GM23338 (cell line): ENCODE measurements around the gene FXYD2. TPM values are rescaled to one million over a fixed set of nuclear protein-coding genes. Genes with fewer than 3 reads are reported as not detected.

ENCODE experiments used
- ATAC-seq: fragments of 200-7000 bp; cut with Tn5 transposase; 3 replicates; pipeline ENCODE4 v1.9.1; 2020
- DNase-seq: peaks from one replicate; pipeline ENCODE4 v3.0.0-alpha.2; 2015; ENCODE audit warnings: low spot score
- H2AFZ ChIP-seq: fragments of 200-600 bp; sonication (generic); 2 replicates; pipeline ENCODE4 v1.8.0; 2016; ENCODE audit warnings: antibody characterized with exemption, mild to moderate bottlenecking, moderate library complexity
- H3F3A ChIP-seq: fragments of 200-600 bp; sonication (generic); replicated peaks from 2 replicates; pipeline ENCODE4 v1.8.0; 2017; ENCODE audit warnings: antibody characterized with exemption, mixed run types, low read depth
- H3K27ac ChIP-seq: fragments of 200-600 bp; sonication (generic); 2 replicates; pipeline ENCODE4 v1.6.1; 2016; ENCODE audit warnings: low read depth
- H3K27me3 ChIP-seq: fragments of 200-600 bp; sonication (generic); 2 replicates; pipeline ENCODE4 v1.8.0; 2016; ENCODE audit warnings: mild to moderate bottlenecking, mixed run types, moderate library complexity; ENCODE audit not compliant: insufficient read depth
- H3K36me3 ChIP-seq: fragments of 200-600 bp; sonication (generic); 2 replicates; pipeline ENCODE4 v1.8.0; 2016; ENCODE audit warnings: mild to moderate bottlenecking; ENCODE audit not compliant: insufficient read depth
- H3K4me1 ChIP-seq: fragments of 200-600 bp; sonication (generic); 2 replicates; pipeline ENCODE4 v1.8.0; 2016; ENCODE audit warnings: mild to moderate bottlenecking, moderate library complexity; ENCODE audit not compliant: insufficient read depth
- H3K4me2 ChIP-seq: fragments of 200-600 bp; sonication (generic); 2 replicates; pipeline ENCODE4 v1.7.1; 2017; ENCODE audit warnings: mixed run types
- H3K4me3 ChIP-seq: fragments of 200-600 bp; sonication (generic); 2 replicates; pipeline ENCODE4 v1.6.1; 2016; ENCODE audit warnings: mixed run types
- H3K79me2 ChIP-seq: fragments of 200-600 bp; sonication (generic); replicated peaks from 2 replicates; pipeline ENCODE4 v1.8.0; 2017; ENCODE audit warnings: mild to moderate bottlenecking; ENCODE audit not compliant: insufficient read depth
- H3K9me2 ChIP-seq: fragments of 200-600 bp; sonication (generic); 2 replicates; pipeline ENCODE4 v1.8.0; 2017; ENCODE audit not compliant: insufficient read depth
- H4K20me1 ChIP-seq: fragments of 200-600 bp; sonication (generic); replicated peaks from 2 replicates; pipeline ENCODE4 v1.8.0; 2017; ENCODE audit warnings: mild to moderate bottlenecking; ENCODE audit not compliant: insufficient read depth
- H3K27ac Mint-ChIP-seq: 2 replicates; pipeline ENCODE4 v1.8.0; 2020; ENCODE audit warnings: inconsistent platforms, mild to moderate bottlenecking, moderate library complexity, mixed read lengths
- H3K27me3 Mint-ChIP-seq: 3 replicates; pipeline ENCODE4 v1.8.0; 2022; ENCODE audit warnings: low read depth, mild to moderate bottlenecking, moderate library complexity, mixed read lengths, inconsistent platforms; ENCODE audit not compliant: insufficient read depth, poor library complexity
- H3K36me3 Mint-ChIP-seq: 3 replicates; pipeline ENCODE4 v1.8.0; 2021; ENCODE audit warnings: low read depth, mild to moderate bottlenecking, inconsistent platforms, moderate library complexity, mixed read lengths
- H3K4me1 Mint-ChIP-seq: 3 replicates; pipeline ENCODE4 v1.8.0; 2020; ENCODE audit warnings: mild to moderate bottlenecking, inconsistent platforms, mixed read lengths
- H3K4me3 Mint-ChIP-seq: 3 replicates; pipeline ENCODE4 v1.8.0; 2021; ENCODE audit warnings: moderate library complexity, mild to moderate bottlenecking, inconsistent platforms, mixed read lengths
- H3K9me3 Mint-ChIP-seq: 3 replicates; pipeline ENCODE4 v1.8.0; 2020; ENCODE audit warnings: moderate library complexity, mild to moderate bottlenecking, inconsistent platforms, mixed read lengths
- CREB1 ChIP-seq: fragments of 250-450 bp; sonication (Bioruptor Pico); IDR thresholded peaks from 2 replicates; pipeline ENCODE4 v1.5.0; 2020; ENCODE audit warnings: low read depth, mild to moderate bottlenecking, moderate library complexity
- CTCF ChIP-seq, 2 experiments: fragments of 200-600 bp in 1 of 2; sonication (generic) in 1 of 2; conservative IDR thresholded peaks; 2 replicates each; pipeline versions ENCODE4 v1.5.1 to v1.6.1; 2016 to 2017; ENCODE audit warnings: antibody characterized with exemption in 2 of 2, low read depth in 2 of 2, mild to moderate bottlenecking in 2 of 2, moderate library complexity in 1 of 2
- EZH2 ChIP-seq: fragments of 200-600 bp; sonication (generic); IDR thresholded peaks from one replicate; pipeline ENCODE4 v1.8.0; 2017; ENCODE audit warnings: antibody characterized with exemption, mild to moderate bottlenecking, low read depth; ENCODE audit not compliant: unreplicated experiment
- EZH2phosphoT487 ChIP-seq: fragments of 200-600 bp; sonication (generic); IDR thresholded peaks from one replicate; pipeline ENCODE4 v1.8.1; 2018; ENCODE audit warnings: antibody characterized with exemption; ENCODE audit not compliant: unreplicated experiment
- JUNB ChIP-seq: IDR thresholded peaks from one replicate; pipeline ENCODE4 v1.6.1; 2016; ENCODE audit warnings: antibody characterized with exemption; ENCODE audit not compliant: unreplicated experiment
- NANOG ChIP-seq: IDR thresholded peaks from 2 replicates; pipeline ENCODE4 v1.6.1; 2016; ENCODE audit warnings: antibody characterized with exemption, borderline replicate concordance
- POLR2AphosphoS5 ChIP-seq: IDR thresholded peaks from 2 replicates; pipeline ENCODE4 v1.6.1; 2016; ENCODE audit warnings: antibody characterized with exemption, low read depth
- STAT1 ChIP-seq: IDR thresholded peaks from one replicate; pipeline ENCODE4 v1.6.1; 2016; ENCODE audit warnings: antibody characterized with exemption; ENCODE audit not compliant: unreplicated experiment
- ZNF114 ChIP-seq: fragments of 250-450 bp; sonication (Bioruptor Pico); IDR thresholded peaks from 2 replicates; pipeline ENCODE4 v1.5.0; 2020; ENCODE audit warnings: mild to moderate bottlenecking, moderate library complexity
- ZNF331 ChIP-seq: fragments of 250-450 bp; sonication (Bioruptor Pico); IDR thresholded peaks from 2 replicates; pipeline ENCODE4 v1.5.0; 2020; ENCODE audit warnings: low read depth, mild to moderate bottlenecking, moderate library complexity
- polyA plus RNA-seq: library from polyadenylated mRNA; unstranded; fragments of >200 nt; fragmentation: Nextera tagmentation; extraction: Ambion mirVana; gene quantifications from 2 replicates; pipeline ENCODE4 v1.2.1, GENCODE V29; 2016
- total RNA-seq: library from RNA; depleted of rRNA; stranded (reverse); fragments of >200 nt; shearing (Covaris generic); gene quantifications from 2 replicates; pipeline ENCODE4 v1.2.3, GENCODE V29; 2014
- TF ChIP-seq, protein P1 (sequence below): IDR thresholded peaks from 2 replicates; pipeline ENCODE4 v1.6.1; 2016; ENCODE audit warnings: antibody characterized with exemption
- TF ChIP-seq, protein P2 (sequence below): IDR thresholded peaks from one replicate; pipeline ENCODE4 v1.6.1; 2018; ENCODE audit warnings: antibody characterized with exemption; ENCODE audit not compliant: unreplicated experiment

The FXYD2 gene
- total and polyA plus RNA-seq, 2 experiments from 2014 or later, result 0.59 to 1.4 TPM

GRCh38 chr11:117817368-117818040 lies 7.0 kb downstream of the FXYD2 start:
- H4K20me1 ChIP-seq, result no peaks in the 10 kb centered on the region; the same call in 1 of the 2 replicates
- Mint-ChIP-seq H3K4me3 (peak overlapping the region; percentile 70), H3K36me3 (no peaks in the 10 kb centered on the region), H3K27ac (no peak overlapping the region; the same call in 1 of the 2 replicates), H3K27me3 (peaks cover 14% of the 10 kb centered on the region), H3K4me1 (peaks cover 54% of the 10 kb centered on the region), H3K9me3 (no peaks in the 10 kb centered on the region)
- no peaks in the 10 kb centered on the region for H3K36me3 ChIP-seq
- H3K9me2 ChIP-seq, result no peaks in the 10 kb centered on the region
- peak overlapping the region; percentile 44 for H3K4me3 ChIP-seq
- H3K27ac ChIP-seq, result no peak overlapping the region
- H3K4me2 ChIP-seq, result peak overlapping the region; percentile 76
- no peaks in the 10 kb centered on the region for H3K27me3 ChIP-seq
- H3K79me2 ChIP-seq, result no peaks in the 10 kb centered on the region
- DNase-seq (peak; percentile 88), ATAC-seq (peak; percentile 31)
- no peaks in the 10 kb centered on the region for H3F3A ChIP-seq
- TF ChIP-seq JUNB (no peak), NANOG (no peak), POLR2AphosphoS5 (no peak), EZH2phosphoT487 (no peak), STAT1 (no peak), CTCF (conservative IDR thresholded peaks at IDR 0.05; ENCODE audit: low read depth in 2 of 2) (peak; percentile 95 to 98)
- TF ChIP-seq, protein P1, sequence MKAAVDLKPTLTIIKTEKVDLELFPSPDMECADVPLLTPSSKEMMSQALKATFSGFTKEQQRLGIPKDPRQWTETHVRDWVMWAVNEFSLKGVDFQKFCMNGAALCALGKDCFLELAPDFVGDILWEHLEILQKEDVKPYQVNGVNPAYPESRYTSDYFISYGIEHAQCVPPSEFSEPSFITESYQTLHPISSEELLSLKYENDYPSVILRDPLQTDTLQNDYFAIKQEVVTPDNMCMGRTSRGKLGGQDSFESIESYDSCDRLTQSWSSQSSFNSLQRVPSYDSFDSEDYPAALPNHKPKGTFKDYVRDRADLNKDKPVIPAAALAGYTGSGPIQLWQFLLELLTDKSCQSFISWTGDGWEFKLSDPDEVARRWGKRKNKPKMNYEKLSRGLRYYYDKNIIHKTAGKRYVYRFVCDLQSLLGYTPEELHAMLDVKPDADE, result no peak
- H2AFZ ChIP-seq, result peak overlapping the region; percentile 86
- peaks cover 13% of the 10 kb centered on the region; the same call in 1 of the 2 replicates for H3K4me1 ChIP-seq

DNA sequence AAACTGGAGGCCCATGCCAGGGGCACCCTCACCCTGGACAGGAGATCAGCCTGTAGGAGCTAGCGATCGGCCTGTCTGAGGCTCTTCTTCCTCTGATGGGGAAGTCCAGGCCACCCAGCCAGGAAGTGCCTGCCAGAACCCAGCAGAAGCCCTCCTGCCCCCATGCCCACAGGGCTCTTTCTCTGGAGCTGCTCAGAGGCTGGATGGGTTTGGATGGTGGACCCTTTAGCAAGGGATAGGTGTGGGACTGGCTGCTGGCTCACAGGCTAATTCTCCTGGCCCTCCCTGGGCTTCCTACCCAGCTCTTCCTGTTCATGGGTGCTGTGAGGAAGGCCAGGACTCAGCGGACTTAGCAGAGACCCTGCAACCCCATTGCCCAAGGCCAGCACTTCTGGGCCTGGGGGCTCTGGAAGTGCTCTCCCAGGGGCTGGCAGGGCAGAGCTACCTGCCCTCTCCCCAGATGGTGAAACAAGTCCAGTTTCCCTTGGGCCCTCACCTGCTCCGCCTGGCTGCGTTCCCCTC lies 7.6 kb downstream of the FXYD2 start:
- Histone ChIP-seq H3K27ac (no peak overlapping the region), H3K79me2 (no peaks in the 10 kb centered on the region), H2AFZ (peak overlapping the region; percentile 86), H3K4me2 (peak overlapping the region; percentile 76; the same call in 1 of the 2 replicates), H3K9me2 (no peaks in the 10 kb centered on the region), H4K20me1 (no peaks in the 10 kb centered on the region; the same call in 1 of the 2 replicates), H3F3A (no peaks in the 10 kb centered on the region), H3K36me3 (no peaks in the 10 kb centered on the region), H3K4me3 (no peak overlapping the region), H3K4me1 (peaks cover 13% of the 10 kb centered on the region; the same call in 1 of the 2 replicates), H3K27me3 (no peaks in the 10 kb centered on the region)
- H3K27ac Mint-ChIP-seq, result no peak overlapping the region
- no peaks in the 10 kb centered on the region for H3K36me3 Mint-ChIP-seq
- no peak for TF ChIP-seq EZH2
- no peak for TF ChIP-seq EZH2phosphoT487
- no peak for TF ChIP-seq STAT1
- TF ChIP-seq, protein P1, result no peak
- TF ChIP-seq POLR2AphosphoS5, result no peak
- TF ChIP-seq ZNF114 (CRISPR knock-in tag), result no peak
- no peak for TF ChIP-seq CTCF (conservative IDR thresholded peaks at IDR 0.05; ENCODE audit: low read depth in 2 of 2)
- TF ChIP-seq, protein P2, sequence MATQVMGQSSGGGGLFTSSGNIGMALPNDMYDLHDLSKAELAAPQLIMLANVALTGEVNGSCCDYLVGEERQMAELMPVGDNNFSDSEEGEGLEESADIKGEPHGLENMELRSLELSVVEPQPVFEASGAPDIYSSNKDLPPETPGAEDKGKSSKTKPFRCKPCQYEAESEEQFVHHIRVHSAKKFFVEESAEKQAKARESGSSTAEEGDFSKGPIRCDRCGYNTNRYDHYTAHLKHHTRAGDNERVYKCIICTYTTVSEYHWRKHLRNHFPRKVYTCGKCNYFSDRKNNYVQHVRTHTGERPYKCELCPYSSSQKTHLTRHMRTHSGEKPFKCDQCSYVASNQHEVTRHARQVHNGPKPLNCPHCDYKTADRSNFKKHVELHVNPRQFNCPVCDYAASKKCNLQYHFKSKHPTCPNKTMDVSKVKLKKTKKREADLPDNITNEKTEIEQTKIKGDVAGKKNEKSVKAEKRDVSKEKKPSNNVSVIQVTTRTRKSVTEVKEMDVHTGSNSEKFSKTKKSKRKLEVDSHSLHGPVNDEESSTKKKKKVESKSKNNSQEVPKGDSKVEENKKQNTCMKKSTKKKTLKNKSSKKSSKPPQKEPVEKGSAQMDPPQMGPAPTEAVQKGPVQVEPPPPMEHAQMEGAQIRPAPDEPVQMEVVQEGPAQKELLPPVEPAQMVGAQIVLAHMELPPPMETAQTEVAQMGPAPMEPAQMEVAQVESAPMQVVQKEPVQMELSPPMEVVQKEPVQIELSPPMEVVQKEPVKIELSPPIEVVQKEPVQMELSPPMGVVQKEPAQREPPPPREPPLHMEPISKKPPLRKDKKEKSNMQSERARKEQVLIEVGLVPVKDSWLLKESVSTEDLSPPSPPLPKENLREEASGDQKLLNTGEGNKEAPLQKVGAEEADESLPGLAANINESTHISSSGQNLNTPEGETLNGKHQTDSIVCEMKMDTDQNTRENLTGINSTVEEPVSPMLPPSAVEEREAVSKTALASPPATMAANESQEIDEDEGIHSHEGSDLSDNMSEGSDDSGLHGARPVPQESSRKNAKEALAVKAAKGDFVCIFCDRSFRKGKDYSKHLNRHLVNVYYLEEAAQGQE, result no peak
- TF ChIP-seq ZNF331 (CRISPR knock-in tag), result no peak
- no peak for TF ChIP-seq JUNB
- no peak for TF ChIP-seq NANOG
- TF ChIP-seq CREB1 (CRISPR knock-in tag), result no peak
- H3K4me1 Mint-ChIP-seq, result peaks cover 50% of the 10 kb centered on the region
- no peak overlapping the region for H3K4me3 Mint-ChIP-seq
- H3K27me3 Mint-ChIP-seq, result peaks cover 11% of the 10 kb centered on the region
- H3K9me3 Mint-ChIP-seq, result no peaks in the 10 kb centered on the region
- ATAC-seq (no peak), DNase-seq (no peak)
